Omental fat pad (tissue), 4 donors: ENCODE measurements around the gene PIK3R5. TPM values are rescaled to one million over a fixed set of nuclear protein-coding genes. Genes with fewer than 3 reads are reported as not detected.

Experiments
- ATAC-seq: fragments of 150-250 bp; one replicate; pipeline ENCODE4 v1.9.1; 2016; ENCODE audit warnings: mild to moderate bottlenecking, moderate library complexity; ENCODE audit not compliant: low FRiP score
- DNase-seq: peaks from one replicate; pipeline ENCODE4 v3.0.0-alpha.2; 2019; ENCODE audit warnings: low spot score
- CTCF ChIP-seq, 3 donors: fragments of 450-650 bp; IDR thresholded peaks; one replicate each; pipeline ENCODE4 v1.5.1; 2016 to 2017; ENCODE audit warnings: antibody characterized with exemption in 3 of 3, mild to moderate bottlenecking in 3 of 3, moderate library complexity in 2 of 3
- total RNA-seq, 4 donors: library from RNA; depleted of rRNA; stranded (reverse); fragments of >200 nt; gene quantifications; one replicate each; pipeline ENCODE4 v1.1.0, GENCODE V29; 2016

The PIK3R5 gene
- total RNA-seq, 4 donors from 2014 or later = 18.9 to 60.2 (median 37.8) TPM

DNA sequence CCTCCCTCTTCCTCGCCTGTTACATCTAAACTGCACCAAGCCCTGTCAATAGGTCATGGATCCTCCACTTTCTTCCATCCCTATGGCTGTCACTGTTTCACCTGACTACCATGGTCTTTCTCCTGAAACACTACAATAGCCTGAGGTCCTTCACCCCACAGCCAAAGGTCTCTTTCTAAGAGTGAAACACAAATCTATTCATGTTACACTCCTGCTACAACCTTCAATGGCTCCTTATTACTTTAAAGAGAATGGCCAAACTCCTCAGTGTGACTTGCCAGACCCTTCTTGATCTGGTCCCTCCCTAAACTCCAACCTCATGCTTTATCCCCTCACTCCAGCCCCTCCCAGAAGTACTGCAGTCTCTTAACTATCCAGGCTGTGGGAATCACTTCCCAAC, 97.4 kb downstream of the PIK3R5 start:
- no peak for TF ChIP-seq CTCF (IDR thresholded peaks at IDR 0.05)
- no peak for ATAC-seq

GRCh38 chr17:8867361-8867981, 98.0 kb downstream of the PIK3R5 start, which contains the start of gene PIK3R6:
TSS of gene PIK3R6 (minus strand) at chr17:8867674. CDS start at chr17:8849794, 17,880 bp downstream.
- no peak for ATAC-seq
- TF ChIP-seq CTCF (IDR thresholded peaks at IDR 0.05) = no peak

More for the DNA sequence above, 97.4 kb downstream of the PIK3R5 start:
- no peak for DNase-seq

GRCh38 chr17:8865811-8866210, 99.7 kb downstream of the PIK3R5 start:
- DNase-seq (no peak), ATAC-seq (no peak)
- TF ChIP-seq CTCF (IDR thresholded peaks at IDR 0.05) = no peak

More at GRCh38 chr17:8867361-8867981, 98.0 kb downstream of the PIK3R5 start, which contains the start of gene PIK3R6:
- DNase-seq = no peak

GRCh38 chr17:8865385-8865784, 100.1 kb downstream of the PIK3R5 start:
- TF ChIP-seq CTCF (IDR thresholded peaks at IDR 0.05) = no peak
- DNase-seq (no peak), ATAC-seq (no peak)

DNA sequence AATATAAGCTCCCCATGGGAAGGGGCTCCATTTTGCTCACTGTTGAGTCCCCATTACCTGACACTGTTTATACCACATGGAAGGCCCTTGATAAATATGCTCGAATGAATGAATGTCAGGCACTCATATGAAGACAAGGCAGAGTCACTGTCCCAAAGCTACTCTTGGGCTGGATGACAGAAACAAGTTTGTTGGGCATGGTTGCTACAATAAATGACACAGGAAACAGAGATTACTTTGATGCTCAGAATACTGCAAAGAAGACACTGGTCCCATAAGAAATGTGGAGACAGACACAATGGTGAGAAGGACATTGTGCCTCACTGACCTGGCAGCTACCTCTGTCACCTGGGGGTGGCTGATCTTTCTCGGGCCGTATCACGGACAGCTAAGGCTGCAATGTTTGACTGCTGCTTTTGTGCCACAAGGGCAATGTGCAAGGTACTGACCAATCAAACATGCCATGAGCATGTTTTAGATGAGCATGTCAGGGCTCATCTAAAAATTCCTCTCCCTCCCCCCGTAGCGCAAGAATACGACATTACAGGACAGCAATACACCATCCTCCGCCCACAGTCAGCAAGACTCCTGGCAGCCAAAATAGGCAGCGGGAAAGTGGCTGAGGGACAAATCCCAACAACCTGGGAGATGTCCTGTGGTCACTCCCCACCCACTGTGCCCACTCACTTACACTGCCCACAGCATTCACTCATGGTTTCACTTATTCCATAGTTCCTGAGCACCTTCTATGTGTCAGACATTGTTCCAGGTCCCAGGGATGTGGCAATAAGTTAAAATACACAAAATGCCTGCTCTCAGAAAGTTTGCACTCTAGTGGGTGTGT, 103.1 kb downstream of the PIK3R5 start:
- DNase-seq = no peak
- no peak for ATAC-seq
- no peak for TF ChIP-seq CTCF (IDR thresholded peaks at IDR 0.05)

DNA sequence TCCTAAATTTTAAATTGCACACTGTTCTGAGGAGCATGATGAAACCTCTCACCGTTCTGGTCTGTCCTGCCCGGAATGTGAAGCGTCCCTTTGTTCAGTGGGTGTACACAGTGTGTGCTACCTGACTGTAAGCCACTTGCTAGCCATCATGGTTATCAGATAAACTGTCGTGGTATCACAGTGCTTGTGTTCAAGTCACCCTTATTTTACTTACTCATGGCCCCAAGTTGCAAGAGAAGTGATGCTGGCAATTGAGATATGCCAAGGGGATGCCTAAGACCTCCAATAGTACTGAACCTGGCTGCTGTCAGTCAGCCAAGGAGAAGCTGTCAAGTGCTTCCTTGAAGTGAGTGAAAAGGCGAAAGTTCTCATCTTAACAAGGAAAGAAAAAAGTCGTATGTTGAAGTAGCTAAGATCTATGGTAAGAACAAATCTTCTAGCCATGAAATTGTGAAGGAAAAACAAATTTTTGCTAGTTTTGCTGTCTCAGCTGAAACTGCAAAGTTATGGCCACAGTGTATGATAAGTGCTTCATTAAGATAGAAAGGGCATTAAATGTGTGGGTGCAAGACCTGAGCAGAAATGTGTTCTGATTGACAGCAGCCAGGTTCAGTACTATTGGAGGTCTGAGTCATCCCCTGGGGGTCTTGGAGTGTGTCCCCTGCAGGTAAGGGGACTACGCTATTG, 103.9 kb downstream of the PIK3R5 start:
- no peak for TF ChIP-seq CTCF (IDR thresholded peaks at IDR 0.05)
- no peak for DNase-seq
- no peak for ATAC-seq
